Brain microvascular endothelial cell (primary cell): ENCODE results near the gene LRRIQ4.

Experiments
- DNase-seq: peaks from one replicate; pipeline ENCODE4 v3.0.0-alpha.2; 2020
- H3K27ac ChIP-seq: fragments of 250-450 bp; sonication (Bioruptor Pico); 2 replicates; pipeline ENCODE4 v1.5.1; 2020; ENCODE audit warnings: mild to moderate bottlenecking, moderate library complexity
- H3K27me3 ChIP-seq: fragments of 250-450 bp; sonication (Bioruptor Pico); replicated peaks from 2 replicates; pipeline ENCODE4 v1.5.1; 2020; ENCODE audit warnings: mild to moderate bottlenecking
- H3K36me3 ChIP-seq: fragments of 250-450 bp; sonication (Bioruptor Pico); replicated peaks from 2 replicates; pipeline ENCODE4 v1.5.1; 2020; ENCODE audit warnings: mild to moderate bottlenecking
- H3K4me3 ChIP-seq: 2 replicates; pipeline ENCODE4 v1.5.1; 2011; ENCODE audit warnings: low read depth, mild to moderate bottlenecking, control low read depth, low read length, moderate library complexity
- in situ Hi-C: cut with HindIII; loops from 2 replicates; pipeline ENCODE4 v1.10.0; 2017; ENCODE audit warnings: low sequenced_read_pairs, low pct_ligation_motif_present
- TF ChIP-seq, protein P1 (sequence below): IDR thresholded peaks from 2 replicates; pipeline ENCODE4 v1.5.1; 2011; ENCODE audit warnings: low read depth, mild to moderate bottlenecking, moderate library complexity, low read length, control low read depth, inconsistent platforms; ENCODE audit errors: missing control alignments

The LRRIQ4 gene

DNA sequence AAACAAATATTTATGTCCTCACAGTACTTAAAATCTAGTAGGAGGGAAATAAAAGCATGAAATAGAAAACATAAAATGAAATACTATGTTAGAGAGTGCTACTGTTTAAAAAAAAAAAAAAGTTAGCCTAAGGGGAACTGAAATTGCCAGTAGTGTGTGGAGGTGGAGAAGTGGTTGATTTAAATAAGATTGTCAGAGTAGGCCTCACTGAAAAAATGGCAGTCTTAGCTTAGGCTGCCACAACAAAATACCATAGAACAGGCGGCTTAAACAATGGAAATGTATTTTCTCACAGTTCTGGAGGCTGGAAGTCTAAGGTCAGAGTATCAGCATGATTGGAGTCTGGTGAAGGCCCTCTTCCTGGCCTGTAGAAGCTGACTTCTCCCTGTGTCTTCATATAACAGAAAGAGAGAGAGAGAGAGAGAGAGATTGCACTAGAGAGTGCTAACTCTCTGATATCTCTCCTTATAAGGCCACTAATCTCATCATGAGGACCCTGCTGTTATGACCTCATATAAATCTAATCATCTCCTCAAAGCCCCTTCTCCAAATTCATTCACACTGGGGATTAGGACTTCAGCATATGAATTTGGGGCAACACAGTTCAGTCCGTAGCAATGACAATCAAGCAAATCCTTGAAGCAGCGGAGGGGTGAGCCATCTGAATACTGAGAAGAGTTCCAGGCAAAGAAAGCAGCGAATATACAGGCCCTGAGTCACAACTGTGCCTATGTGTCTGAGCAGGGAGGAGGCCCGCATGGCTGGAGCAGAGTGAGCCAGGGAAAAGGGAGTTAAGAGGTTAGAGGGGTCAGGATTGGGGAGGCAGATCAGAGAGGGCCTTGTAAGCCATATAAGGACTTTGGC is 23.6 kb downstream of the LRRIQ4 start:
- TF ChIP-seq, protein P1, sequence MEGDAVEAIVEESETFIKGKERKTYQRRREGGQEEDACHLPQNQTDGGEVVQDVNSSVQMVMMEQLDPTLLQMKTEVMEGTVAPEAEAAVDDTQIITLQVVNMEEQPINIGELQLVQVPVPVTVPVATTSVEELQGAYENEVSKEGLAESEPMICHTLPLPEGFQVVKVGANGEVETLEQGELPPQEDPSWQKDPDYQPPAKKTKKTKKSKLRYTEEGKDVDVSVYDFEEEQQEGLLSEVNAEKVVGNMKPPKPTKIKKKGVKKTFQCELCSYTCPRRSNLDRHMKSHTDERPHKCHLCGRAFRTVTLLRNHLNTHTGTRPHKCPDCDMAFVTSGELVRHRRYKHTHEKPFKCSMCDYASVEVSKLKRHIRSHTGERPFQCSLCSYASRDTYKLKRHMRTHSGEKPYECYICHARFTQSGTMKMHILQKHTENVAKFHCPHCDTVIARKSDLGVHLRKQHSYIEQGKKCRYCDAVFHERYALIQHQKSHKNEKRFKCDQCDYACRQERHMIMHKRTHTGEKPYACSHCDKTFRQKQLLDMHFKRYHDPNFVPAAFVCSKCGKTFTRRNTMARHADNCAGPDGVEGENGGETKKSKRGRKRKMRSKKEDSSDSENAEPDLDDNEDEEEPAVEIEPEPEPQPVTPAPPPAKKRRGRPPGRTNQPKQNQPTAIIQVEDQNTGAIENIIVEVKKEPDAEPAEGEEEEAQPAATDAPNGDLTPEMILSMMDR: no peak
- H3K4me3 ChIP-seq: no peak overlapping the region
- no peak for DNase-seq
- H3K27ac ChIP-seq: no peak overlapping the region
- in situ Hi-C loops: no loop called here
- no peaks in the 10 kb centered on the region for H3K36me3 ChIP-seq
- no peaks in the 10 kb centered on the region for H3K27me3 ChIP-seq

GRCh38 chr3:169836942-169837275 is 24.2 kb downstream of the LRRIQ4 start:
- TF ChIP-seq, protein P1: no peak
- H3K36me3 ChIP-seq: no peaks in the 10 kb centered on the region
- no peak overlapping the region for H3K4me3 ChIP-seq
- in situ Hi-C loops: no loop called here
- DNase-seq: no peak
- H3K27ac ChIP-seq: no peak overlapping the region
- H3K27me3 ChIP-seq: no peaks in the 10 kb centered on the region

GRCh38 chr3:169838511-169839030 is 25.9 kb downstream of the LRRIQ4 start:
- TF ChIP-seq, protein P1: no peak
- Histone ChIP-seq H3K27me3 (no peaks in the 10 kb centered on the region), H3K36me3 (no peaks in the 10 kb centered on the region), H3K4me3 (no peak overlapping the region), H3K27ac (no peak overlapping the region)
- DNase-seq: no peak
- in situ Hi-C loops: no loop called here

DNA sequence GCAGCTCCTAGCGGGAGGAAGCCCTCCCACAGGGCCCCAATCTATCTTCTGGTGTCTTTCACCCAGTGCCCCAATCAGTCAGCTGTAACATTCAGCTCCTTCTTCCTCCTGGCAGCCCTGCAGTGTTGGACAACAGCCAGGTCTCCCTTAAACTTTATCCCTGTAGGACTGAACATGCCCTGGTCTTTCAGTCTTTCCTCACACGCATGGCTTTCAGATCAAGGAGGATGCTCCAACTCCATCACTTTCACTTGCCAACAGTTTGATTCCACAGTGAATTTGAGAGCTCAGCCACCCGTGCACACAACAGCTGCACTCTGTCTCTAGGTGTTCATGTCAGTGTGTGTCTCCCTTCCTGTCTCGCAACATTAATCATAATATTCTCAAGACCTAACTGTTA is 28.5 kb downstream of the LRRIQ4 start:
- TF ChIP-seq, protein P1: no peak
- Histone ChIP-seq H3K36me3 (no peaks in the 10 kb centered on the region), H3K27me3 (no peaks in the 10 kb centered on the region), H3K4me3 (no peak overlapping the region), H3K27ac (no peak overlapping the region)
- DNase-seq: no peak
- in situ Hi-C loops: no loop called here

GRCh38 chr3:169842960-169843359 is 30.3 kb downstream of the LRRIQ4 start:
- Histone ChIP-seq H3K4me3 (no peak overlapping the region), H3K27ac (no peak overlapping the region), H3K27me3 (no peaks in the 10 kb centered on the region), H3K36me3 (no peaks in the 10 kb centered on the region)
- in situ Hi-C loops: no loop called here
- TF ChIP-seq, protein P1: no peak
- DNase-seq: no peak
